Measurements from ENCODE around the gene MRPS23. TPM values are rescaled to one million over a fixed set of nuclear protein-coding genes. Genes with fewer than 3 reads are reported as not detected.

Gene MRPS23
- total and polyA plus RNA-seq, 2 of the 13 experiments (the other 11 are each of a cell fraction or from before 2014, with no cell fraction given), result 63.2 to 181 TPM

DNA sequence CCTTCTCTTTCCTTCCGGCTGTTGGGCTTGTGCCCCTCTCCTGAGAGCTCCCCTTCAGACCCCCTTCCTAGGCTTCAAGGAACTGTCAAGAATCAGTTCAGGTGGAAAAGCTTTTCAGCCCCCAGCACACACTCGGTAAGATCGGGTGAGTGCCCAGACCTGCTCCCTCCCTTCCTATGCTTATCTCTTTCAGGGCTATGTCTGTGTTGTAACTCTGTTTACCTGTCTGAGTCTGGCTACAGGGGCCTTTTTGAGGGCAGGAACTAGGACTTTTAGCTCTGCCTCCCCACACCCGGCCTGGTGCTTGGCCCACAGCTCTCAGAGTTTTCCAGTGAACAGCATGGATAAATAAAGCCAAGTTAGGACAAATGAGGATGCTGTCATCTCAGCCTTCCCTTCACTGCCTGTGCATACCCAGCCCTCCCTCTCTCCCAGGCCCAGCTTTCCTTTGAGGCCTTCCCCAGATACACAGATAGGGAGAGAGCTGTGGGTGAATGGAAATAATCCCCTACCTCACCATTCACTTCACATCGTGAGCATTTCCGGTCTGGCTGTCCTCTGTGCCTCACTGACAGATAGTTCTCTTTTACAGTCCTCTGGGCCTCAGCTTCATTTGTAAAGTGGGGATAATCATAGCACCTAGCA is 5.7 kb upstream of the MRPS23 start (continued):
- TF ChIP-seq TEAD3 (CRISPR knock-in tag; optimal IDR thresholded peaks at IDR 0.05; ENCODE audit: borderline replicate concordance) (peak; percentile 79), ZNF350 (CRISPR knock-in tag; IDR thresholded peaks at IDR 0.05; ENCODE audit: borderline replicate concordance, low read depth) (peak; percentile 20; the same call in 1 of the 2 replicates), MAF1 (CRISPR knock-in tag; IDR thresholded peaks at IDR 0.05; ENCODE audit: borderline replicate concordance) (no peak), THAP11 (CRISPR knock-in tag; IDR thresholded peaks at IDR 0.05) (peak; percentile 68), KMT2A (CRISPR knock-in tag; IDR thresholded peaks at IDR 0.05) (peak; percentile 69; the same call in 1 of the 2 replicates), FOXM1 (CRISPR knock-in tag; IDR thresholded peaks at IDR 0.05) (no peak), IKZF4 (CRISPR knock-in tag; IDR thresholded peaks at IDR 0.05; ENCODE audit: borderline replicate concordance, low read depth, not compliant biosample characterization) (no peak), MXD4 (CRISPR knock-in tag; IDR thresholded peaks at IDR 0.05) (no peak), RFX1 (IDR thresholded peaks at IDR 0.05) (no peak), ZNF256 (CRISPR knock-in tag; conservative IDR thresholded peaks at IDR 0.05) (0 out of 2 replicates have a peak, but pooled peaks have one; percentile 51), GTF3A (CRISPR knock-in tag; conservative IDR thresholded peaks at IDR 0.05) (no peak), SMYD3 (CRISPR knock-in tag; IDR thresholded peaks at IDR 0.05) (no peak), ZNF296 (CRISPR knock-in tag; conservative IDR thresholded peaks at IDR 0.05) (no peak), PAX8 (CRISPR knock-in tag; IDR thresholded peaks at IDR 0.05; ENCODE audit: borderline replicate concordance) (0 out of 2 replicates have a peak, but pooled peaks have one; percentile 21), ZNF724P (CRISPR knock-in tag; IDR thresholded peaks at IDR 0.05; ENCODE audit: borderline replicate concordance) (peak; percentile 55; the same call in 1 of the 2 replicates), STAG1 (CRISPR knock-in tag; IDR thresholded peaks at IDR 0.05) (peak; percentile 31; the same call in 1 of the 2 replicates), RXRB (CRISPR knock-in tag; IDR thresholded peaks at IDR 0.05; ENCODE audit: borderline replicate concordance) (peak; percentile 94), ZNF124 (CRISPR knock-in tag; IDR thresholded peaks at IDR 0.05) (peak; percentile 71; the same call in 1 of the 2 replicates), SALL2 (CRISPR knock-in tag; IDR thresholded peaks at IDR 0.05) (peak; percentile 89; the same call in 1 of the 2 replicates), ZNF713 (CRISPR knock-in tag; IDR thresholded peaks at IDR 0.05) (no peak), KLF11 (CRISPR knock-in tag; IDR thresholded peaks at IDR 0.05) (peak; percentile 68; the same call in 1 of the 2 replicates), ZNF629 (CRISPR knock-in tag; conservative IDR thresholded peaks at IDR 0.05) (peak; percentile 57; the same call in 1 of the 2 replicates), ZFP41 (CRISPR knock-in tag; IDR thresholded peaks at IDR 0.05; ENCODE audit: borderline replicate concordance) (no peak), POLR2AphosphoS2 (IDR thresholded peaks at IDR 0.05; ENCODE audit: low read depth, low read length) (no peak), ZNF501 (CRISPR knock-in tag; IDR thresholded peaks at IDR 0.05) (peak; percentile 59; the same call in 1 of the 2 replicates)
- TF ChIP-seq, protein P1, sequence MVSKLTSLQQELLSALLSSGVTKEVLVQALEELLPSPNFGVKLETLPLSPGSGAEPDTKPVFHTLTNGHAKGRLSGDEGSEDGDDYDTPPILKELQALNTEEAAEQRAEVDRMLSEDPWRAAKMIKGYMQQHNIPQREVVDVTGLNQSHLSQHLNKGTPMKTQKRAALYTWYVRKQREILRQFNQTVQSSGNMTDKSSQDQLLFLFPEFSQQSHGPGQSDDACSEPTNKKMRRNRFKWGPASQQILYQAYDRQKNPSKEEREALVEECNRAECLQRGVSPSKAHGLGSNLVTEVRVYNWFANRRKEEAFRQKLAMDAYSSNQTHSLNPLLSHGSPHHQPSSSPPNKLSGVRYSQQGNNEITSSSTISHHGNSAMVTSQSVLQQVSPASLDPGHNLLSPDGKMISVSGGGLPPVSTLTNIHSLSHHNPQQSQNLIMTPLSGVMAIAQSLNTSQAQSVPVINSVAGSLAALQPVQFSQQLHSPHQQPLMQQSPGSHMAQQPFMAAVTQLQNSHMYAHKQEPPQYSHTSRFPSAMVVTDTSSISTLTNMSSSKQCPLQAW (CRISPR knock-in tag; IDR thresholded peaks at IDR 0.05), result peak; percentile 65

Measured in HepG2 (cell line).